Astrocyte of the hippocampus (primary cell): ENCODE results near the gene RFX6.

Experiments
- DNase-seq: peaks from one replicate; pipeline ENCODE4 v3.0.0; 2011; ENCODE audit warnings: low read depth, low spot score

Gene RFX6

GRCh38 chr6:116966675-116967576 is 89.9 kb downstream of the RFX6 start:
- no peak for DNase-seq

GRCh38 chr6:116969211-116969863 is 92.3 kb downstream of the RFX6 start:
- DNase-seq: peak; percentile 58

- DNase-seq: peak; percentile 44
Observed at GRCh38 chr6:116971959-116972358, 94.9 kb downstream of the RFX6 start.

- DNase-seq: no peak
Observed at GRCh38 chr6:116973976-116974375, 96.9 kb downstream of the RFX6 start.

GRCh38 chr6:116974526-116975316 is 97.7 kb downstream of the RFX6 start:
- DNase-seq: no peak

GRCh38 chr6:116975600-116975999 is 98.6 kb downstream of the RFX6 start:
- no peak for DNase-seq

GRCh38 chr6:116979560-116979959 is 102.5 kb downstream of the RFX6 start:
- no peak for DNase-seq
